Right lobe of liver (tissue), 6 donors: Measurements from ENCODE around the gene KCNH2. TPM values are rescaled to one million over a fixed set of nuclear protein-coding genes. Genes with fewer than 3 reads are reported as not detected.

Experiments
- ATAC-seq, 4 donors: fragments of 200-7000 bp; cut with Tn5 transposase; one replicate each; pipeline ENCODE4 v1.9.1; 2020; ENCODE audit warnings: mild to moderate bottlenecking in 4 of 4, moderate library complexity in 4 of 4
- DNase-seq, 3 donors: peaks; one replicate each; pipeline ENCODE4 v3.0.0-alpha.2; 2020
- H3K27ac ChIP-seq, 3 donors: fragments of 200-600 bp; one replicate each; pipeline ENCODE4 v1.8.0; 2022
- H3K27me3 ChIP-seq, 2 donors: fragments of 200-600 bp; one replicate each; pipeline ENCODE4 v1.8.0; 2022
- H3K36me3 ChIP-seq, 4 donors: fragments of 200-600 bp; sonication (generic) in 1 of 4; one replicate each; pipeline versions ENCODE4 v1.5.1 to v1.8.0; 2017 to 2022; ENCODE audit warnings: control low read depth in 1 of 4
- H3K4me1 ChIP-seq, 4 donors: fragments of 200-600 bp; sonication (generic) in 1 of 4; one replicate each; pipeline versions ENCODE4 v1.5.1 to v1.8.0; 2017 to 2022; ENCODE audit warnings: control low read depth in 1 of 4
- H3K4me3 ChIP-seq, 3 donors: fragments of 200-600 bp; one replicate each; pipeline ENCODE4 v1.8.0; 2022
- H3K9me3 ChIP-seq, 4 donors: fragments of 200-600 bp; sonication (generic) in 1 of 4; one replicate each; pipeline versions ENCODE4 v1.5.1 to v1.8.0; 2017 to 2022; ENCODE audit warnings: control low read depth in 1 of 4
- POLR2A ChIP-seq: fragments of 450-650 bp; IDR thresholded peaks from one replicate; pipeline ENCODE4 v1.6.1; 2017; ENCODE audit warnings: antibody characterized with exemption, mild to moderate bottlenecking
- WGBS: methylation state at CpG from one replicate; pipeline ENCODE4 v1.1.6; 2018; ENCODE audit warnings: low coverage, low lambda C conversion rate; ENCODE audit not compliant: insufficient coverage; ENCODE audit errors: missing lambda C conversion rate; 5-methylcytosine and 5-hydroxymethylcytosine counted together
- intact Hi-C, 2 donors: fragments of 100-400 bp; cut with DNase I; formaldehyde crosslinking; loops; one replicate each; pipeline versions ENCODE4 v1.11.2 to v1.14.1; 2022
- total RNA-seq, 6 experiments: library from RNA; depleted of rRNA in 2 of 6; stranded (reverse); fragments of >200 nt in 2 of 6; fragmentation: NEBNext Ultra II Directional in 3 of 6; extraction: Animal tissue kit (Norgen Biotek cat#: 25700) in 3 of 6; gene quantifications; one replicate each; pipeline versions ENCODE4 v1.1.0 to v1.2.4, GENCODE V29; 2016 to 2023
- TF ChIP-seq, protein P1 (sequence below), 4 donors: fragments of 200-600 bp in 3 of 4; fragments of 450-650 bp in 1 of 4; IDR thresholded peaks; one replicate each; pipeline versions ENCODE4 v1.5.1 to v1.8.0; 2016 to 2022; ENCODE audit warnings: antibody characterized with exemption in 4 of 4, mild to moderate bottlenecking in 2 of 4
- donor health status: DM: no; HTN: yes; CAD: no.
- donor health status: DM: no; HTN: no; CAD: no.
- donor health status: DM: no; HTN: no; CAD: no.
- donor health status: DM: no; HTN: yes; CAD: no.
- donor health status: DM: no; HTN: yes; CAD: no.

The KCNH2 gene
- total RNA-seq, 6 experiments from 2014 or later, result 0.11 to 0.69 (median 0.18) TPM; not detected in 1

DNA sequence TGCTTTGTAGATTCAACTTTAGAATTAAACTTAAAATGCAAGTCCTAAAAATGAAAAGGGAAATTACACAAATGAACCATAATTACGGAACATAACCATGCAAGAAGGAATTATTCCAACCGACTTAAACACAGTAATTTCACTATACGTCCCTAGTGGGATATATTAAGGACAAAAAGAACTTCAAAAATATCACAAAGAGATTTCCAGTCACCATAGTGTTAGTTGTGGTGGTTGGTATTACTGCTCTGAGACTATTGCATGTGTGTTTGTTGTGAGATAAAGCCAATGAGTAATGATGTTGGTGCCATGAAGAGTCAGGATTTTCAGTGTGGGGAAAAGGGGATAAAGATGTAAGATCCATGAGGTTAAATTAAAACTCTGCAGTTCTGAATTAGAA, 49.6 kb downstream of the KCNH2 start:
- 77% methylated on average over 3 of the region's 3 CpGs for WGBS
- Histone ChIP-seq H3K4me1 (no peaks in the 10 kb centered on the region), H3K4me3 (no peak overlapping the region), H3K36me3 (no peaks in the 10 kb centered on the region), H3K27ac (no peak overlapping the region), H3K9me3 (no peaks in the 10 kb centered on the region), H3K27me3 (no peaks in the 10 kb centered on the region)
- intact Hi-C loops, result no loop called here
- TF ChIP-seq, protein P1, sequence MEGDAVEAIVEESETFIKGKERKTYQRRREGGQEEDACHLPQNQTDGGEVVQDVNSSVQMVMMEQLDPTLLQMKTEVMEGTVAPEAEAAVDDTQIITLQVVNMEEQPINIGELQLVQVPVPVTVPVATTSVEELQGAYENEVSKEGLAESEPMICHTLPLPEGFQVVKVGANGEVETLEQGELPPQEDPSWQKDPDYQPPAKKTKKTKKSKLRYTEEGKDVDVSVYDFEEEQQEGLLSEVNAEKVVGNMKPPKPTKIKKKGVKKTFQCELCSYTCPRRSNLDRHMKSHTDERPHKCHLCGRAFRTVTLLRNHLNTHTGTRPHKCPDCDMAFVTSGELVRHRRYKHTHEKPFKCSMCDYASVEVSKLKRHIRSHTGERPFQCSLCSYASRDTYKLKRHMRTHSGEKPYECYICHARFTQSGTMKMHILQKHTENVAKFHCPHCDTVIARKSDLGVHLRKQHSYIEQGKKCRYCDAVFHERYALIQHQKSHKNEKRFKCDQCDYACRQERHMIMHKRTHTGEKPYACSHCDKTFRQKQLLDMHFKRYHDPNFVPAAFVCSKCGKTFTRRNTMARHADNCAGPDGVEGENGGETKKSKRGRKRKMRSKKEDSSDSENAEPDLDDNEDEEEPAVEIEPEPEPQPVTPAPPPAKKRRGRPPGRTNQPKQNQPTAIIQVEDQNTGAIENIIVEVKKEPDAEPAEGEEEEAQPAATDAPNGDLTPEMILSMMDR (IDR thresholded peaks at IDR 0.05), result no peak
- no peak for TF ChIP-seq POLR2A
- ATAC-seq, result no peak
- no peak for DNase-seq

DNA sequence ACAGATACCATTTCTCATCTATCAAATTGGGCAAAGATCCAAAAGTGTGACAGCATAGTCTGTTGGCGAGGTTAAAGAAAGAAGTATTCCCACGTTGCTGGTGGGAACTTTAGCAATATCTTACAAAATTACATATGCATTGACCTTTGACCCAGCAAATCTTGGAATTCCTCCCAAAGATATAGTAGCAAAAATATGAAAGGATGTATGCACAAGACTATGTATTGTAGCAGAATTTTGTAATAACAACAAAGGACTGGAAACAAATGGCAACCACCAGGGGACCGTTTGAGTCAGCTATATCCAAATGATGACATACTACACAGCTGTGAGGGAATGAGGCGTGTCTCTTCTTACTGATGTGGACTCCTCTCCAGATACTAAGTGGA, 50.2 kb downstream of the KCNH2 start:
- no peak overlapping the region for H3K4me3 ChIP-seq
- intact Hi-C loops, result no loop called here
- no peak for DNase-seq
- no peak overlapping the region for H3K27ac ChIP-seq
- no peaks in the 10 kb centered on the region for H3K4me1 ChIP-seq
- no peaks in the 10 kb centered on the region for H3K9me3 ChIP-seq
- H3K36me3 ChIP-seq, result no peaks in the 10 kb centered on the region
- no peak for ATAC-seq
- WGBS, result 50% methylated on average over 4 of the region's 4 CpGs
- H3K27me3 ChIP-seq, result no peaks in the 10 kb centered on the region
- TF ChIP-seq, protein P1 (IDR thresholded peaks at IDR 0.05), result no peak
- TF ChIP-seq POLR2A, result no peak

DNA sequence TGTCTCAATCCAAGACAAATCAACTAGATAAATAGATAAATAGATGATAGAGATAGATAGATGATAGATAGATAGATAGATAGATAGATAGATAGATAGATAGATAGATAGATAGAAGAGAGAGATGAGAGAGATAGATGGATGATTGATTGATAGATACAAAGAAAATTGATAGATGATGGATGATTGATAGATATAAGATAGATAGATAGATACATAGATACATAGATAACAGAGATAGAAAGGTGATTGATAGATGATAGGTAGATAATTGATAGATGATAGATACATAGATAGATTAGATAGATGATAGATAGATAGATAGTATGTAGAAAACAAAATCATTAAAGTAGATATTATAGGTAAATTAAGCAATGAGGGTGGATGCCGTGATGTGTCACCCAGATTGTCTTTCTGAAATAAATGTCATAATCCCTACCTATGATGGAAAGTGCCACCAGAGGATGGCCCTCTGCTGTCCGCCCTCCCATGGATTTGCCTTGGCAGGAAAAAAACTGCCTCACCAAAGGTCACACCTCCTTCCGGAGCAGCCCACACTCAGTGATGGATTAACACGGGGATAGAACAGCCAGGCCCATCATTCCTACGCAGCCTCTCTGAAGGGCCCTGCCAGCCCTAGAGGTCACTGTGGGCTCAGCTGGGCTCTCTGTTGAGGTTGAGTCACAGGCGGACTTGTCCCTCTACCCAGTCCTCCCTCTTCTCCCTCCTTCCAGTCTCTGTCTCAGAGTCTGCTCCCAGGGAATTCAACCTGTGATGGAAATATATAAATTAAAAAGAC, 50.8 kb downstream of the KCNH2 start:
- WGBS, result 42% methylated on average over 4 of the region's 6 CpGs
- Histone ChIP-seq H3K36me3 (no peaks in the 10 kb centered on the region), H3K4me3 (no peak overlapping the region), H3K27me3 (no peaks in the 10 kb centered on the region), H3K27ac (no peak overlapping the region), H3K4me1 (no peaks in the 10 kb centered on the region), H3K9me3 (no peaks in the 10 kb centered on the region)
- intact Hi-C loops, result no loop called here
- no peak for DNase-seq
- no peak for ATAC-seq
- TF ChIP-seq POLR2A, result no peak
- TF ChIP-seq, protein P1 (IDR thresholded peaks at IDR 0.05), result no peak

DNA sequence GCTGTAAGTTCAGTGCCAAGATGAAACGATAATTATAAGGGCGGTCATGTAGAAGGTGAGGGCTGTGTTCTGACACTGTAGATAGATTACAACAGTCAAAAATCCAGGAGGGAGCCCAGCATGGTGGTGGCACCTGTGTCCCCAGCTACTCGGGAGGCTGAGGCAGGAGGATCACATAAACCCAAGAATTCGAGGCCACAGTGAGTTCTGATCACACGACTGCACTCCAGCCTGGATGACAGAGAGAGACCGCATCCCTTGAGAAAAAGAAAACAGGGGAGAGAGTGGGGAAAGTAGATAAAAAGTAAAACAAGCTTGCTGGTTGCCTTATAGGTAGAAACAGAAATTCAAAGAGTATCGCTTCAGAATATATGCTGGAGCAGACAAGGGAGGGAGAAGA, 52.1 kb downstream of the KCNH2 start:
- TF ChIP-seq, protein P1 (IDR thresholded peaks at IDR 0.05), result no peak
- TF ChIP-seq POLR2A, result no peak
- no peaks in the 10 kb centered on the region for H3K27me3 ChIP-seq
- no peaks in the 10 kb centered on the region for H3K36me3 ChIP-seq
- H3K27ac ChIP-seq, result no peak overlapping the region
- no peak overlapping the region for H3K4me3 ChIP-seq
- H3K9me3 ChIP-seq, result no peaks in the 10 kb centered on the region
- ATAC-seq, result no peak
- intact Hi-C loops, result no loop called here
- DNase-seq, result no peak
- no peaks in the 10 kb centered on the region for H3K4me1 ChIP-seq
- 64% methylated on average over 7 of the region's 7 CpGs for WGBS
